ENCODE results near the gene NDUFAF2. TPM values are rescaled to one million over a fixed set of nuclear protein-coding genes. Genes with fewer than 3 reads are reported as not detected.

NDUFAF2 gene
- total RNA-seq, 4 donors from 2014 or later, result 25.9 to 39.0 (median 27.0) TPM

DNA sequence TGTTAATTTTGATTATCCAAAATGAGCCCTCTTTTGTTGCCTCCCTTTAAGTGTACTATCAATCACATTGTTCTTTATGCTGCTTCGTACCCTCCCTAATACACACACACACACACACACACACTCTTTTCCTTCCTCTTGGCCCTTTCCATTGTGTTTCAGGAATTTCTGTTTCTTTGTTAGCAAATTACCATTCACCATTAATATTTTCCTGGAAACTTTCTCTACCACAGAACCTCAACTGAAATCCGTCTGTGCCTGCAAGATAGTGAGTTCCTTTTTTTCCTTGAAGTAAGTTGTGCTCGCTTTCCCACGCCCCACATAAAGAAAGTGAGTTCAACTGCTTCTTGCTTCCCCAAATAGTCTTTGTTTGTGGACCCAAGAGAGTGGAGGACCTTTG is 155.4 kb downstream of the NDUFAF2 start:
- ATAC-seq (ENCODE audit: low FRiP score) (no peak), DNase-seq (ENCODE audit: low spot score) (no peak)
- TF ChIP-seq, protein P1, sequence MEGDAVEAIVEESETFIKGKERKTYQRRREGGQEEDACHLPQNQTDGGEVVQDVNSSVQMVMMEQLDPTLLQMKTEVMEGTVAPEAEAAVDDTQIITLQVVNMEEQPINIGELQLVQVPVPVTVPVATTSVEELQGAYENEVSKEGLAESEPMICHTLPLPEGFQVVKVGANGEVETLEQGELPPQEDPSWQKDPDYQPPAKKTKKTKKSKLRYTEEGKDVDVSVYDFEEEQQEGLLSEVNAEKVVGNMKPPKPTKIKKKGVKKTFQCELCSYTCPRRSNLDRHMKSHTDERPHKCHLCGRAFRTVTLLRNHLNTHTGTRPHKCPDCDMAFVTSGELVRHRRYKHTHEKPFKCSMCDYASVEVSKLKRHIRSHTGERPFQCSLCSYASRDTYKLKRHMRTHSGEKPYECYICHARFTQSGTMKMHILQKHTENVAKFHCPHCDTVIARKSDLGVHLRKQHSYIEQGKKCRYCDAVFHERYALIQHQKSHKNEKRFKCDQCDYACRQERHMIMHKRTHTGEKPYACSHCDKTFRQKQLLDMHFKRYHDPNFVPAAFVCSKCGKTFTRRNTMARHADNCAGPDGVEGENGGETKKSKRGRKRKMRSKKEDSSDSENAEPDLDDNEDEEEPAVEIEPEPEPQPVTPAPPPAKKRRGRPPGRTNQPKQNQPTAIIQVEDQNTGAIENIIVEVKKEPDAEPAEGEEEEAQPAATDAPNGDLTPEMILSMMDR (IDR thresholded peaks at IDR 0.05), result no peak

DNA sequence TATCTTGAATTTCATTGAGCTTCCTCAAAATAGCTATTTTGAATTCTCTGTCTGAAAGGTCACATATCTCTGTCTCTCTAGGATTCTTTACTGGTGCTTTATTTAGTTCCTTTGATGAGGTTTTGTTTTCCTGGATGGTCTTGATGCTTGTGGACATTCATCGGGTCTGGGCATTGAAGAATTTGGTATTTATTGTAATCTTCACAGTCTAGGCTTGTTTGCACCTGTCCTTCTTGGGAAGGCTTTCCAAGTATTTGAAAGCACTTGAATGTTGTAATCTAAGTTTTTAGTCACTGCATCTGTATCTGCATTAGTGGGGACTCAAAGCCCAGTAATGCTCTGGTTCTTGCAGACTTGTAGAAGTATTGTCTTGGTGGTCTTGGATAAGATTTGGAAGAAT is 169.4 kb downstream of the NDUFAF2 start:
- DNase-seq (ENCODE audit: low spot score) (no peak), ATAC-seq (ENCODE audit: low FRiP score) (no peak)
- TF ChIP-seq, protein P1 (IDR thresholded peaks at IDR 0.05), result no peak

DNA sequence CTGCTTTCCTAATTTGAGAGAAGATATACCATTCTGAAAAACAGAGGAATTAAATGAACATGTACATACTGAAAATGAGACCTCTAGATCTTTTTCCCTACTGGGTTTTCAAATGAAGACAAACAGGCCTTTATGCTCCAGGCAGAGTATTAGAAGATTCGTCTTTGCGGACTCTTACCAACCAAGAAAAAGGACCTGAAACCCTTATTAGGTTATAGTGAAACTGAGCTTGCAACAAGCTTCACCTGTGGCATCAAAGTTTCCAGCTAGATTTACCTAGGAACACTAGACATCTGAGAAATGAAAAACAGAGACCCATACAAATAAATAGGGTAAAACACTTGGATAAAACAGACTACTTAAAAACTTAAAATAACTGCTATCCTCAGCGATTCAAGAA is 171.0 kb downstream of the NDUFAF2 start:
- ATAC-seq (ENCODE audit: low FRiP score) (no peak), DNase-seq (ENCODE audit: low spot score) (no peak)
- TF ChIP-seq, protein P1 (IDR thresholded peaks at IDR 0.05), result no peak

DNA sequence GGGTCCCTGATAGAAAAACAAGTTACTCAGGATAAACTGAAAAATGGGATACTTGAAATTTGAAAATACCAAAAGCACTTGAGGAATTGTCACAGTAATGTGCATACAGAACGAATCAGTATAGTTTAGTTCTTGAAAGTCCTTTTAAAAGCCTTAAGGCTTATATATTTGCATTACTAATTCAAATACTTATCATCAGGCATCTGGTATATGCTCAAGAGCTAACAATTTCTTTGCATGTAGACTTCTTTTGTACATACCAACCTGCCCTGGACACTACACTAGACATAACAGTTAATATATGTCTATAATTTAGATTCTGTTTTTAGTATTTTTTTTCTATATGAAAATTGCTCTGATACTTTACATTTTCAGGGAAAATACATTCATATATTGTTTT is 174.1 kb downstream of the NDUFAF2 start:
- TF ChIP-seq, protein P1 (IDR thresholded peaks at IDR 0.05), result no peak
- DNase-seq (ENCODE audit: low spot score) (no peak), ATAC-seq (ENCODE audit: low FRiP score) (no peak)

DNA sequence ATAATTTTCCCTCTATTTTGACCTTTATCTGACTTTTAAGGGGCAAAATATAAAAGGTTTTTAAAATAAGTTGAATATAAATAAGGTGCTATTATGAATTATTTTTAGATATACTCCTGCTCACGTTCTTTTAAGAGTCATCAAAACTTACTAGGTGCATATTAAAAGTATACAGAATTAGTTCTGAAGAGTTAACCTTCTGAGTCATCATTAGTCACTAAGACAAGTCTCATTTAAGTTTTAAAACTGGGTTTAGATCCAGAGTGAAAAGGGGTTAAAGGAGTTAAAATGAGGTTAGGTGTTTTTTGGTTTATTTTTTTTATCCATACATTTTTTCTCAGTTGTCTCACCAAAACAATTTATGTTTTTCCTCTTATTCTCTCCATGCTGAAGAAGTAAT is 175.5 kb downstream of the NDUFAF2 start:
- DNase-seq (ENCODE audit: low spot score), result no peak
- TF ChIP-seq, protein P1 (IDR thresholded peaks at IDR 0.05), result no peak
- ATAC-seq (ENCODE audit: low FRiP score), result no peak

DNA sequence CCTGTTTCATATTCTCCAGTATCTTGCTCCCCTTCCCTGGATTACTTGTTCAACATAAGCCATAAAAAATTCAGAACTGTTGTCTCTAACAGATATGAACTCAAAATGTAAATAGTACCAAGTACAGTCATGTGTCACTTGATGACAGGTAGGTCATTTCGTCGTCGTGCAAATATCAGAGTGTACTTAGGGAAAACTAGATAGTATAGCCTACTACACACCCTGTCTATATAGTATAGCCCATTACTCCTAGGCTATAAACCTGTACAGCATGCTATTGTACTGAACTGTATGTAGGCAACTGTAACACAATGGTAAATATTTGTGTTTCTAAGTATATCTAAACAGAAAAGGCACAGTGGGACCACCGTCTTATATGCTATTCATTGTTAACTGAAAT is 178.1 kb downstream of the NDUFAF2 start:
- TF ChIP-seq, protein P1 (IDR thresholded peaks at IDR 0.05), result no peak
- DNase-seq (ENCODE audit: low spot score) (no peak), ATAC-seq (ENCODE audit: low FRiP score) (no peak)

DNA sequence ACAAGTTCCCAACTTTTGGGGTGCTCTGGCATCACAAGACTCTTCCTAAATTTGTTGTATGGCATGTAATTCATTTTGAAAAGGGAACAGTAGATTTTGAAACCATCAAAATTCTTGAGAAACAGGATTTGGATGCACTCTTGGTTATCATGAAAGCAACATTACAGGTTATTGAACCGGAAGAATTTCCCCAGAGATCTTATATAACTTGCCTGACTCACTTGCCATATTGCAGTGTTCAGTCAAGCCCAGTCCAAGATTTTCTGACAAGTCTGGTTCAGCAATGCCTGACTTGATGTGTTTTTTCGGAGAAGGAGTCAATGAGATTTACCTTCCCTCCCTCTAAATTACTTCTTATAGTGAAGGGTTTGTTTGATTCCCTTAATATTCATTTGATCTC is 185.3 kb downstream of the NDUFAF2 start:
- no peak for DNase-seq (ENCODE audit: low spot score)
- TF ChIP-seq, protein P1 (IDR thresholded peaks at IDR 0.05), result no peak
- no peak for ATAC-seq (ENCODE audit: low FRiP score)

Data from omental fat pad (tissue), 4 donors.